HG03575 (cell line): ENCODE measurements around the gene IL2RA.
"Not testable (repeated sequence)": the region's sequence is repeated elsewhere in the genome, so short reads cannot be mapped to it uniquely, and the experiment has no call there.

Experiments
- ATAC-seq: cut with Tn5 transposase; IDR thresholded peaks from one replicate; pipeline ENCODE4 v1.9.1; 2021; ENCODE audit not compliant: unreplicated experiment, insufficient number of reproducible peaks, low FRiP score; ENCODE audit errors: extremely low read depth

Gene IL2RA

DNA sequence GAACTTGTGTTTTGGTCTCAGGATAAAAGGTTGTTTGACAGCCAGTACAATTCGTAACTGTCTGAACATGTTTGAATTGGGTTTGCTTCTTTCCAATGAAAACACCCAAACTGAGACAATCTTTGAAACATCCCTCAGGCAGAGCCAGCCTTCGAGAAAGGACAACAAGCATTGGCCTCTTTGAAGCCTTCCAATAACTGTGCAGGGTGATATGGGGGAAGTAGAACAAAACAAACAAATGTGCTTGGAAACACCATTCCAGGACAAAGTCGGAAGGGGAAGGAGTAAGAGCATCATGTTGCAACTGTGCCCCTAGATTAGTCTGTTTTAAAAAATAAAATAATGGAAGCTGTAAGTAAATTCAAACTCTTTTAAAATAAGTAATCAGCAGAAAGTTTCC lies 39.5 kb downstream of the IL2RA start:
- ATAC-seq, result no peak

DNA sequence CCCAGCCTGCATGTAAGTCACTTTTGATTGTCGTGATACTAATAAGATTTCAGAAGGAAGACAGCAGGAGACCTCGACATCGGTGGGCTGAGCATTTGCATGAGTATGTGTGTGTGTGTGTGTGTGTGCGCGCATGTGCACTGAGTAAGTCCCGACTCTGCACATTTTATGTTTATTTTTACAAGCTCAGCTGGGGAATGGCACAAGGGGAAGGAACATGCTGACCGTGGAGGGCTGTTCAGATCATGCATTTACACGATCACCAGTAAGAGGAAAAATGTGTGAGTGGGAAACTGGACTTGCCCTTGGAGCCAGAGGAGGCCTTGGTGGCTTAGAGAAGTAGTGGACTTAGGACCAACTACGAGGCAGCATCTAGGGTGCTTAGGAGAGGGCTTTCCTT lies 41.3 kb downstream of the IL2RA start:
- ATAC-seq, result no peak

DNA sequence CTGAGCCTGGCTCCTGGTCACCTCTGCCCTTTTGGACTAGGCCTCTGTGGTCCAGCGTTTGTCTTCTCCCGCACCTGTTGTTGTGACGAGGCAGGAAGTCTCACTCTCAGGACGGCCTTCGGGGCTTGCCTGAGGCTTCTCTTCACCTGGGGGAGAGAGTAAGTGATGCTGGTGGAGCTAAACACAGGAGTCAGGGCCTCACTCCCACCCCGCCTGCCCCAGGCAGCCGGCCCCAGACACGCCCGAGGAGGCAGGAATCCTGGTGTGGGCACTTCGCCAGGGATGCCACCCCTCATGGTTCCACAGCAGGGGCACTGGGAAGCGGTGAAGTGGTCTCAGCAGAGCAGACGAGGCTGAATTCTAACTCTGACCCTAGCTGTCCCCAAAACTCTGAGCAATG lies 42.4 kb downstream of the IL2RA start:
- ATAC-seq, result no peak

DNA sequence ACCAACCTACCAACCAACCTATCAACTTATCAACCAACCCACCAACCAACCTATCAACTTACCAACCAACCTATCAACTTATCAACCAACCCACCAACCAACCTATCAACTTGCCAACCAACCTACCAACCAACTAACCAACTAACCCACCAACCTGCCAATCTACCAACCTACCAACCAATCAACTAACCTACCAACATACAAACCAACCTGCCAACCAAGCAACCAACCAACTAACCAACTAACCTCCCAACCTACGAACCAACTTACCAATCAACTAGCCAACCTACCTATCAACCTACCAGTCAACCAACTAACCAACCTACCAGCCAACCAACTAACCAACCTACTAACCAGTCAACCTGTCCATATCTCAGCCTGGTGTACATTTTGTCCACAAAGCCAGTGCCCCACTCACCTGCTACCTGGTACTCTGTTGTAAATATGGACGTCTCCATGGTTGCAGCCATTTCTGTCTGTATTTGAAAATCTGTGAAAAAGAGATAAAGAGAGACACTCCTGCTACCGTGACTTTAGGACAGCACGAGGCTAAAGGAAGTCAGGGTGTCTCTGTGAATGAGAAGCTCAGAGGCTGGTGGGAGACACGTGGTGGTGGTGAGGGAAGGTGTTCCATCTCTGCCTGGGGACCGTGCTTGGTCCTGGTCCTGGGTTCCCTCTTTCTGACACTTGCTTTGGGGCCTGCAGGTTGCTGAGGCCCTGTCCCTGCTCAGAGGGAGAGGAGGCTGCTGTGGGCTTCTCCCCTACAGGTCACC lies 43.0 kb downstream of the IL2RA start:
- ATAC-seq, result no peak

DNA sequence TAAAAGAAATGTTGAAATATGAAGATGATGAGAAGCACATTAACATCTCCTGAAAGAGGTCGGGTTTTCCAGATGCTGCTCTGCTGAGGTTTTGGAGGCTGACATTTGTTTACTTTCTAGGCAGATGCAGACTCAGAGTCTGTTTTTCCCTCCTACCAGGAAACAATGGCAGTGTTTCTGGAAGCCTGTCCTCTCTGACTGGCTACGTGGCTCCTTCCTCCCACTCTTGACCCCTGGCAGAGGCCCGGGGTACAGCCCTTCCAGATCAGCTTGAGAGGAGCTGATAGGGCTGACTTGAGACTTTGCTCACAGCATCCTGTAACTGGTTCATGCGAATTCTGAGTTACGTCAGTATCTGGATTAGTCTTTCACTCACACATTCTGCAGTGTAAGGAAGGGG lies 43.7 kb downstream of the IL2RA start:
- ATAC-seq, result no peak

DNA sequence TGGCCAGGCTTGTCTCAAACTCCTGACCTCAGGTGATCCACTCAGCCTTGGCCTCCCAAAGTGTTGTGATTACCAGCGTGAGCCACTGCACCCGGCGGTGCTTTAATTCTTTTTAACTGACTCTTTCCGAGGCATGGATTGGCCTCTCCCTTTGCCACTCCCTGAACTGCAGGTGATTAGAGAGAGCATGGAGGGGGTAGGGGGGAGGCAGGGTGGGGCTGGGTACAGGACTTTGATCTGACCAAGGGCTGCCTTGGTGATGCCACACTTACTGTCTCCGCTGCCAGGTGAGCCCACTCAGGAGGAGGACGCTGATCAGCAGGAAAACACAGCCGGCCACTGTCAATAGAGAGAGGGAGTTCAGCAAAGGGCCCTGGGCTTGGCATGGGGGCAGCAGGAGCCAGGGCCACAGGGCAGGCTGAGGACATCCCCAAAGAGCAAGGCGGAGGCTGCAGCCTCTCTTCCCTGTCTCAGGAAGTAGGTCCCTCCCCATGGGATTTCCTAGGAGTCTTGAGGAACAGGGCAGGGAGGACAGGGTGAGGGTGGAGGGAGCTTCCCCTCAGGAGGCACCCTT lies 44.3 kb downstream of the IL2RA start:
- no peak for ATAC-seq

DNA sequence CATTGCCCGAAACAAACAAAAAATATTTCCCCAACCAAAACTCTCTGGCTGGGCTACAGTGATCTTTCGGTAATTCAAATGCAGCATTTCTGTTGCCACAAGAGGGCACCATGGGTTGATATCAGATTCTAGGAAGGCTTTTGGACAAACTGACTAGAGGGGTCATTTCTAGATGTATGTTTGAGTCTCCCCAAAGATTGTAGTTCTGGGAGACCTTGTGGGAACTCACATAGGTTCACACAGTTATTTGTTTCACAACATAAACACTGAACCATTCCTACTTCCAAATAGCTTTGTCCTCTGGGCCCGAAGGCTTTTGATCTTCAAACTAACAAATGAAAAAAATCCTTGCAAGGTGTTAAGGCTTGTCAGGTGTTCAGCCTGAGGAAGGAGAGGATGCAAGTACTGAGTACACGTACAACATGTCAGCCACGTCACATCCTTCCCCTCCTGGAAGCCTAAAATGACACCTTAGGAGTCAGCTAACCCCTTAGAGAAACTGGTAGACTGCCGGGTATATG lies 47.9 kb downstream of the IL2RA start:
- no peak for ATAC-seq

DNA sequence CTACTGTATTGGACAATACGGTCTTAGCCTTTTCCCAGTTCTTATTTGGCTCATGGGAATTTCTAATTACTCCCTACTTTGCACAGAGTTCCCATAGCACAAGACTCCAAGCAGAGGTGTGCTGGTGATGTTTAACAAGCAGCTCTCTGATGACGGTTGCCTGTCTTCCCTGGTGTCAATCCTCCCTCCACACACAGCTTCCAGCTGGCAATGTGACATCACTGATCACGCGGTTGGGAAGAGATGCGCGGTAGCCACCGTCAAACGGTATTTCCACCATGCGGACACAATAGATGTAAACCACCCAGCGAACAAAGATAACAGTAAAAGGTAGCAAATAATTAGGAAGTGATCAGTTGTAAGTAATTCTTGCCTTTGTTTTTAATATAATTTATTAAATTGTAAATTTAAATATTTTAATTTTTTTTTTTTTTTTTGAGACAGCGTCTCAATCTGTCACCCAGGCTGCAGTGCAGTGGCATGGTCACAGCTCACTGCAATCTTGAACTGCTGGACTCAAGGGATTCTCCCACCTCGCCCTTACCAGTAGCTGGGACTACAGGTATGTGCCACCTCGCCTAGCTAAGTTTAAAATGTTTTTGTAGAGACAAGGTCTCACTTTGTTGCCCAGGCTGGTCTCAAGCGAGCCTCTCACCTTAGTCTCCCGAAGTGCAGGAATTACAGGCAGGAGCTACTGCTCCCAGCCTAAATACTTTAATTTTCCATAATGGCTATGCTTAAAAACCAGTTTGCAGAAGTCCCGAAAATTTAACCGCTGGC lies 48.6 kb downstream of the IL2RA start:
- no peak for ATAC-seq

DNA sequence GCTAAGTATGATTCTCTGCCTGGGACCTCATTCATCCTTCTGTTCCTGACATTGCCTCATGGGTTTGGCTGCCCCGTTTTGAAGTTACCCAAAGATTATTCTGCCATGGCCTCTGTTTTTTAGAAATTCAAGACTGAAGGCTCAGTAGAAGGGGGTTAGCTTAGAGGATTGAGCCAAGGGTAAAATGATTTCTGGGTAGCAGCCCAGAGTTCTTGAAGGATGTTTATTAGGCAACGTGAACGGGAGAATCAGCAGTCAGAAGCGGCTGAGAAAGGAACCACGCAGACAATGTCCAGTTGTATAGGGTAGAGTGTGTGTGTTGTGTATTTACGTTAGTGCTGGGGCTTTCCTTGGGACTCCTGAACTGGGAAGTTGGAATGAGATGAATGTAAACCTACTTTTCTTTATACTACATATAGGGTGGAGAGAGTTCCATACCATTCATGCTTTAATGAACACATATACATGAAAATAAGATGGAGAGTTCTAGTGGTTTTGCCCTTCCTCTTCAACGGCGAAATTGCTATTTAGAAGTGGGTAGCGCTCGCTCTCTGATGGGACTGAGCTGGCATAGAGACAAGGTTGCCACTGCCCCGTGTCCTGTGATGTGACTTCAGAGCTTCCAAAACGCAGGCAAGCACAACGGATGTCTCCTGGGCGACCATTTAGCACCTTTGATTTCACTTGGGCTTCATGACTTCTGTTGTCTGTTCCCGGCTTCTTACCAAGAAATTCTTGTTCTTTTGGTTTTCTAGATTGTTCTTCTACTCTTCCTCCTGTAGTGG lies 49.9 kb downstream of the IL2RA start:
- ATAC-seq, result no peak

DNA sequence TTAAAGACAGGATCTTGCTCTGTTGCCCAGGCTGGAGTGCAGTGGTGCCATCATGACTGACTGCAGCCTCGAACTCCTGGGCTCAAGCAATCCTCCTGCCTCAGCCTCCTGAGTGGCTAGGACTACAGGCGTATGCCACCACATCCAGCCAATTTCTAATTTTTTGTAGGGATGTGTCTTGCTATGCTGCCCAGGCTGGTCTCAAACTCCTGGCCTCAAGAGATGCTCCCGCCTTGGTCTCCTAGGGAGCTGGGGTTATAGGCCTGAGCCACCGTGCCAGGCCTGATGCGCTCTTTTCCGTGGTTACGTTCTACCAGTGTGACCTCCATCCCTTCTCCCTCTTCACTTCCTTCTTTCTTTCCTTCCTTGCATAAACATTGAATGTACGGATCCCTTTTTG lies 50.6 kb downstream of the IL2RA start:
- no peak for ATAC-seq

DNA sequence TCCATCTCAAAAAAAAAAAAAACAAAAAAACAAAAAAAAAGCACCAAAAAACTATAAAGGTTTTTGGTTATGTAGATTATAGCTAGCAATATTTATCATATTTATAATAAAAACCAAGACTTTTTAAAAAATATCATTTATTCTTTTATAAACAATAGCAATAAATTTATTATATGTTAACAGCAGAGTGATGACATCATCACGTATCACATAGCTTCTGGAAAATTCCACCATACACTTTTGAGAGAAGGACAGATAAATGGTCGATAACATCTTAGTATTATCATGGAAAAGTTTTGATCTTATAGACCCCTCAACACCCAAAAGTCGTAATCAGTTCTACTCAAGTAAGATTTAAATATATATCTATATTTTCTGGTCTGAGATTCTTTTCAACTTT lies 51.6 kb downstream of the IL2RA start:
- ATAC-seq, result no peak

DNA sequence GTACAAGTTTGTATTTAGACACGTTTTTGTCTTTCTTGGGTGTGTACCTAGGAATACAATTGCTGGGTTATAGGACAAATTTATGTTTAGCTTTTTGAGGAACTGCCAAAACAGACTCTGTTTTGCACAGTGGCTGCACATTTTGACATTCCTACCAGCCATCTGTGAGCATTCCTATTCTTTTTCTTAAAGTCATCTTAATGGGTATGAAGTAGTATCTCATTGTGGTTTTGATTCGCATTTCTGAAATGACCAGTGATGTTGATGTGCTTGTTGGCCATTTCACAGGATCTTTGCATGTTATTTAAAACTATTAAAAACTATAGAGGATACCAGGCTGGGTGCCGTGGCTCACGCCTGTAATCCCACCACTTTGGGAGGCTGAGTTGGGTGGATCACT lies 52.2 kb downstream of the IL2RA start:
- ATAC-seq, result no peak

DNA sequence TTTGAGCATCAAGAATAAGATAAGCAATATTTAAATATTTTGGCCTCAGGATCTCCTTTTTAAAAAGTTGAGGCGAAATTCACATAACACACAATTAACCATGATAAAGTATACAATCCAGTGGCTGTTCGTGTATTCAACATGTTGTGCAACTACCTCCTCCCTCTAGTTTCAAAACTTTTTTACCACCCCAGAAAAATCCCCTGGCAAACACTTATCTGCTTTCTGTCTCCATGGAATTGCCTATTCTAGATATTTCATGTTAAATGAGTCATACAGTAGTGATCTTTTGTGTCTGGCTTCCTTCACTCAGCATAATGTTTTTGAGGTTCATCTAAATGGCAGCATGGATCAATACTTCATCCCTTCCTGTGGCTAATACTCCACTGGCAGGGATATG lies 53.0 kb downstream of the IL2RA start:
- no peak for ATAC-seq

DNA sequence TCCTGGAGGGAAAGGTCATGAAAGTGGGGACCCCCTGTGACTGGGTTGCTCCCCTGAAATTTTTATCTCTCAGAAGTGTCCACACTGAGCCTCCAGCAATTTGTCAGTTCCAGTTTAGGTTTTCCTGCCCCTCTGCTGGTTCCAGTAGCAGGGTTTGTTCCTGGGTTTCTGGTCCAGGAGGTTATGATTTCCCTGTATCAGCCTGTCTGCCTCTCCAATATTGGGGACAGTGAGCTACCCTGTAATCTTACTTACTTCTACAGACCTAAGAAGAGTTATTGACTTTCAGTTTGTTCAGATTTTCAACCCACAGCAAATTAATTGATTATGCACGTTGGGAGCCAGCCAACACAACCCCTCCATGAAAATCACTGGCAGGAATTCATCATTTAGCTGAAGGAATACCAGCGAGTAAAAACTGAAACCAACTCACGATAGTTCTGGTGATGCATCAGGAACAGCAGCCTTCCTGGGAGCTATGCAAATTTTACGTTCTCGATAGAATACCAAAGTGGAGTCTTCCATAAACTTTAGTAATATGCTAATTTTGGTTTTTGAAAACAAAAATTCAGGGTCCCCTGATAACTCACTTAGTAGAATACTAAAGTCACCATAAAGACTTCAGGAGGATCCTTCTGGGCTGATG lies 53.5 kb downstream of the IL2RA start:
- ATAC-seq, result no peak

DNA sequence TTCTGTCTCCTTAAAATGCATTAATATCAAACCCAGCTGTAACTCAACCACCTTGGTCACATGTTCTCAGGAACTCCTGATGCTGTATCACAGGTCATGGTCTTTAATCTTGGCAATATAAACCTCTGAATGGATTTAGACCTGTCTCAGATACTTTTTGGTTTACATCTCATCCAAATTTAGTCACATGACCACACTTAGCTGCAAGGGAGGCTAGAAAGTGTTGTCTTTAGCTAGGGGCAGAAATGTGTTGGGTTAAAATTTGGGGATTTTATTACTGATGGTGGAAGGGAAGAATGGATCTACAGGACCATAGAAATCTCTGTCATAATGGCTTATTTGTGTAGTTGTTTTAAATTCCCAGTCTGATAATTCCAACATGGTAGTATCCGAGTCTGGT lies 55.2 kb downstream of the IL2RA start:
- ATAC-seq, result no peak

DNA sequence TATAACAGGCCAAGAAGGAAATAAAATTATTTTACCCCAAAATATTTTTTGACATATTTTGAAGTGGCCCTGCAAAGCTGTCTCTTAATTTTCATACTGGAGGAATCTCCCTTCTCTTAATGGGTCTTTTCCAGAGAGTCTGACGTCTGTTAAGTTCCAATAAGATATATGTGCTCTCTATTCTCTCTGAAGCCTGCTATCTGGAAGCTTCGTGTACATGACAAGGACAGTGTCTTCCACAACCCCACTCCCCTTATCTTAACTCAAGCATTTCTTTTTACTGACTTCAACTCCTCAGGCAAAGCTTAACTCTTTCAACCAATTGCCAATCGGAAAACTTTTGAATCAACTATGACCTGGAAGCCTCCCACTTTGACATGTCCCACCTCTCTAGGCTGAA lies 55.6 kb downstream of the IL2RA start:
- no peak for ATAC-seq

DNA sequence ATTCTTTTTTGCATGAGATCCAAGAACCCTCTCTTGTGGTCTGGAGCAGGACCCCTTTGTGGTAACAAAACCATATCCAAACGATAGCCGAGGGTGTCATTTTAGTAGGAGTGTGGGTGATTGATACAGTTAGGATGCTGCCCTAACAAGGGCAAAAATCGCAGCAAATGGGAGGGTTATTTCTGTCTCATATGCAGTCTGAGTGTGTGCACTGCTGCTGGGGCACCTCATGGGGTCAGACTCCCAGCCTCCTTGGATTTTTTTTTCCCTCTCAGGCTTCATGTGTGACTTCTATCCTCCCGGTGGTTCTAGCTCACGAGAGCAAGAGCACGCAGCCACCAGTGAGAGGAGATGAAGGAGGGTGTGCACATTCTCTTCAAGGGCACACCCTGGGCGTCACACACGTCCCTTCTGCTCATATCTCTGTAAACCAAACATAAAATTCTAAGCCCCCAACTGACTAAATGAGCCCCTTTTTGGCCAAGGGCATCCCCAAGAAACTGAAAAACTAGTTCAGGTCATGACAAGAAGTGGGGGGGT lies 56.2 kb downstream of the IL2RA start:
- no peak for ATAC-seq

DNA sequence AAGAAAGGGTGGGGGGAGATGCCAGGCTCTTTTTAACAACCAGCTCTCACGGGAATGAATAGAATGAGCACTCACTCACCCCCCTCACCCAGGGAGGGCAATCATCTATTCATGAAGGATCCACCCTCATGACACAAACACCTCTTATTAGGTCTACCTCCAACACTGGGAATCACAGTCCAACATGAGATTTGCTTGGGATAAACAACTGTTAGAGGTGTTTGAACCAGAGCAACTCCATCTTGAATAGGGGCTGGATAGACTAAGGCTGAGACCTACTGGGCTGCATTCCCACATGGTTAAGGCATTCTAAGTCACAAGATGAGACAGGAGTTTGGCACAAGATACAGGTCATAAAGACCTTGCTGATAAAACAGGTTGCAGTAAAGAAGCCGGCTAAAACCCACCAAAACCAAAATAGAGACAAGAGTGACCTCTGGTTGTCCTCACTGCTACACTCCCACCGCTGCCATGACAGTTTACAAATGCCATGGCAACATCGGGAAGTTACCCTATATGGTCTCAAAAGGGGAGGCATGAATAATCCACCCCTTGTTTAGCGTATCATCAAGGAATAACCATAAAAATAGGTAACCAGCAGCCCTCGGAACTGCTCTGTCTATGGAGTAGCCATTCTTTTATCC lies 56.9 kb downstream of the IL2RA start:
- ATAC-seq, result not testable (repeated sequence)
